Fibroblast of lung (primary cell): ENCODE results near the gene CHD5.
A peak's percentile ranks its signal among the peaks of the same experiment; 100 is the strongest.

ENCODE experiments used
- EZH2 ChIP-seq: IDR thresholded peaks from 2 replicates; pipeline ENCODE4 v1.5.1; 2012; ENCODE audit warnings: low read length, control low read depth, mild to moderate bottlenecking; ENCODE audit errors: missing control alignments
- TF ChIP-seq, protein P1 (sequence below), 2 donors: IDR thresholded peaks in 1 of 2; conservative IDR thresholded peaks in 1 of 2; 1 replicate in 1 of 2; 2 replicates in 1 of 2; pipeline ENCODE4 v1.5.1; 2011 to 2012; ENCODE audit warnings: low read length in 2 of 2, control low read depth in 1 of 2, inconsistent platforms in 1 of 2, low read depth in 1 of 2, mild to moderate bottlenecking in 1 of 2

DNA sequence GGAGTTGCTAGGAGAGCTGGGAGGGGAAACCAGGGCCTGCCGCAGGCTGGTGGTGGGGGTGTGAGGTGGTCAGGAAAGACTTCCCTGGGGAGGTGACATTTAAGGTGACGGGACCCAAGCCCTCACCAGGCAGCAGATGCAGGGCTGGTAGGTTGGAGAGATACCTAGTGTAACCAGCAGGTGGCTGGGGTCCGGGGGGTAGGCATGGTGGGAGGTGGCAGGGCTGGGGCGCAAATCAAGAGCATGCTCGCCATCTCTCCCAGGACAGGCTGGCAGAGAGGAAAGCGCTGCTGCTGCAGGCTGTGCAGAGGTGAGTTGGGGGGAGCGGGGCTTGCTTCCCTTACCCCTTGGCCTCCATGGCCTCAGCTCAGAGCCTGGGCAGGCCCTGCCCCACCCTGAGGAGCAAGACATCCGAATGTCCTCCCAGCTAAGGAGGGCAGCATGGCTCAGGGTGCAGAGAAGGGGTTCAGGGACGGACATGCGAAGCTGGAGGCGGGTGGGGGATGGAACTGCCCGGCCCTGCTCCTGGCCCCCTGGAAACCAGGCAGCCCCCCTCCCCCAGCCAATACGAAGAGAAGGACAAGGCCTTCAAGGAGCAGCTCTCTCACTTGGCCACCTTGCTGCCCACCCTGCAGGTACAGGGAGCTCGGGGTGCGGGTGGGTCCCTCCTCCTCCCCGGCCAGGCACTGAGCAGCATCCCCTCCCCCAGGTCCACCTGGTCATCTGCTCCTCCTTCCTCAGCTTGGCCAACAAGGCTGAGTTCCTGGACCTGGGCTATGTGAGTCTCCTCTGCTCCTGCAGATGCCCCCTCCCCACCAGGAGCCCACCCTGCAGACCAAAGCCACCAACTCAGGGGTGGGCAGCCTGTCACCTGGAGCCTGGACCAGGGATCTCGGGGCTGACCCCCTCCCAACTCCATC is 29.8 kb upstream of the CHD5 start:
- TF ChIP-seq, protein P1, sequence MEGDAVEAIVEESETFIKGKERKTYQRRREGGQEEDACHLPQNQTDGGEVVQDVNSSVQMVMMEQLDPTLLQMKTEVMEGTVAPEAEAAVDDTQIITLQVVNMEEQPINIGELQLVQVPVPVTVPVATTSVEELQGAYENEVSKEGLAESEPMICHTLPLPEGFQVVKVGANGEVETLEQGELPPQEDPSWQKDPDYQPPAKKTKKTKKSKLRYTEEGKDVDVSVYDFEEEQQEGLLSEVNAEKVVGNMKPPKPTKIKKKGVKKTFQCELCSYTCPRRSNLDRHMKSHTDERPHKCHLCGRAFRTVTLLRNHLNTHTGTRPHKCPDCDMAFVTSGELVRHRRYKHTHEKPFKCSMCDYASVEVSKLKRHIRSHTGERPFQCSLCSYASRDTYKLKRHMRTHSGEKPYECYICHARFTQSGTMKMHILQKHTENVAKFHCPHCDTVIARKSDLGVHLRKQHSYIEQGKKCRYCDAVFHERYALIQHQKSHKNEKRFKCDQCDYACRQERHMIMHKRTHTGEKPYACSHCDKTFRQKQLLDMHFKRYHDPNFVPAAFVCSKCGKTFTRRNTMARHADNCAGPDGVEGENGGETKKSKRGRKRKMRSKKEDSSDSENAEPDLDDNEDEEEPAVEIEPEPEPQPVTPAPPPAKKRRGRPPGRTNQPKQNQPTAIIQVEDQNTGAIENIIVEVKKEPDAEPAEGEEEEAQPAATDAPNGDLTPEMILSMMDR (conservative IDR thresholded peaks at IDR 0.05 in 1 of 2, IDR thresholded peaks at IDR 0.05 in 1 of 2; ENCODE audit: low read depth in 1 of 2, low read length in 2 of 2) = peak in 1 of 2 donors; percentile 23
- TF ChIP-seq EZH2 = no peak
